SK-N-SH (cell line): Measurements from ENCODE around the gene PCNX1.

Experiments
- GABPA ChIP-seq: IDR thresholded peaks from 2 replicates; pipeline ENCODE4 v1.4.0; 2012; ENCODE audit warnings: low read depth, mild to moderate bottlenecking
- POLR2AphosphoS5 ChIP-seq: IDR thresholded peaks from 2 replicates; pipeline ENCODE4 v1.6.1; 2012; ENCODE audit warnings: low read depth, low read length
- RFX5 ChIP-seq: IDR thresholded peaks from 2 replicates; pipeline ENCODE4 v1.6.1; 2012; ENCODE audit warnings: mild to moderate bottlenecking, improper control_type of control experiment, low read length
- TF ChIP-seq, protein P1 (sequence below): fragments of 200-600 bp; sonication (generic); IDR thresholded peaks from 2 replicates; pipeline ENCODE4 v1.6.1; 2017; ENCODE audit warnings: antibody characterized with exemption, mild to moderate bottlenecking, moderate library complexity
- TF ChIP-seq, protein P2 (sequence below): IDR thresholded peaks from 2 replicates; pipeline ENCODE4 v1.6.1; 2012; ENCODE audit warnings: mild to moderate bottlenecking, low read depth, low read length, moderate library complexity
- TF ChIP-seq, protein P3 (sequence below): IDR thresholded peaks from 2 replicates; pipeline ENCODE4 v1.4.0; 2012; ENCODE audit warnings: low read depth

DNA sequence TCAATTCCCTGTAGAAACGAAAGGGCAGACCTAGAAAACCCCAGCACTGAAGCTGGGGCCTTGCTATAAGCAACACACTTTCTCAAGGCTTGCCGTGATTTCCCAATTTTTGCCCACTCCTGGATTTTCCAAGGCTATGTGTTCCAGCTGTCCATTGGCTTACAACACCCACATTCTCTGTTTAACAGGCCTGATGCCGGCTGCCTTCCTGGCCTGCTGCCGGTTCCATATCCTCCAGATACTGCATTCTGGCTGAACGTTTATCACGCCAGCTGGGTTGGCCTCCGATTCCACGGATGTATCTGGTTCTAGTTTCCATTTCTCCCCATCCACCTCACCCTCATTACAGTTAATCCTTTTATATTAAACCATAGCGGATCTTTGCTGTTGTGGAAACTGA, 2.0 kb upstream of the PCNX1 start:
- TF ChIP-seq, protein P1, sequence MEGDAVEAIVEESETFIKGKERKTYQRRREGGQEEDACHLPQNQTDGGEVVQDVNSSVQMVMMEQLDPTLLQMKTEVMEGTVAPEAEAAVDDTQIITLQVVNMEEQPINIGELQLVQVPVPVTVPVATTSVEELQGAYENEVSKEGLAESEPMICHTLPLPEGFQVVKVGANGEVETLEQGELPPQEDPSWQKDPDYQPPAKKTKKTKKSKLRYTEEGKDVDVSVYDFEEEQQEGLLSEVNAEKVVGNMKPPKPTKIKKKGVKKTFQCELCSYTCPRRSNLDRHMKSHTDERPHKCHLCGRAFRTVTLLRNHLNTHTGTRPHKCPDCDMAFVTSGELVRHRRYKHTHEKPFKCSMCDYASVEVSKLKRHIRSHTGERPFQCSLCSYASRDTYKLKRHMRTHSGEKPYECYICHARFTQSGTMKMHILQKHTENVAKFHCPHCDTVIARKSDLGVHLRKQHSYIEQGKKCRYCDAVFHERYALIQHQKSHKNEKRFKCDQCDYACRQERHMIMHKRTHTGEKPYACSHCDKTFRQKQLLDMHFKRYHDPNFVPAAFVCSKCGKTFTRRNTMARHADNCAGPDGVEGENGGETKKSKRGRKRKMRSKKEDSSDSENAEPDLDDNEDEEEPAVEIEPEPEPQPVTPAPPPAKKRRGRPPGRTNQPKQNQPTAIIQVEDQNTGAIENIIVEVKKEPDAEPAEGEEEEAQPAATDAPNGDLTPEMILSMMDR: no peak
- TF ChIP-seq, protein P2, sequence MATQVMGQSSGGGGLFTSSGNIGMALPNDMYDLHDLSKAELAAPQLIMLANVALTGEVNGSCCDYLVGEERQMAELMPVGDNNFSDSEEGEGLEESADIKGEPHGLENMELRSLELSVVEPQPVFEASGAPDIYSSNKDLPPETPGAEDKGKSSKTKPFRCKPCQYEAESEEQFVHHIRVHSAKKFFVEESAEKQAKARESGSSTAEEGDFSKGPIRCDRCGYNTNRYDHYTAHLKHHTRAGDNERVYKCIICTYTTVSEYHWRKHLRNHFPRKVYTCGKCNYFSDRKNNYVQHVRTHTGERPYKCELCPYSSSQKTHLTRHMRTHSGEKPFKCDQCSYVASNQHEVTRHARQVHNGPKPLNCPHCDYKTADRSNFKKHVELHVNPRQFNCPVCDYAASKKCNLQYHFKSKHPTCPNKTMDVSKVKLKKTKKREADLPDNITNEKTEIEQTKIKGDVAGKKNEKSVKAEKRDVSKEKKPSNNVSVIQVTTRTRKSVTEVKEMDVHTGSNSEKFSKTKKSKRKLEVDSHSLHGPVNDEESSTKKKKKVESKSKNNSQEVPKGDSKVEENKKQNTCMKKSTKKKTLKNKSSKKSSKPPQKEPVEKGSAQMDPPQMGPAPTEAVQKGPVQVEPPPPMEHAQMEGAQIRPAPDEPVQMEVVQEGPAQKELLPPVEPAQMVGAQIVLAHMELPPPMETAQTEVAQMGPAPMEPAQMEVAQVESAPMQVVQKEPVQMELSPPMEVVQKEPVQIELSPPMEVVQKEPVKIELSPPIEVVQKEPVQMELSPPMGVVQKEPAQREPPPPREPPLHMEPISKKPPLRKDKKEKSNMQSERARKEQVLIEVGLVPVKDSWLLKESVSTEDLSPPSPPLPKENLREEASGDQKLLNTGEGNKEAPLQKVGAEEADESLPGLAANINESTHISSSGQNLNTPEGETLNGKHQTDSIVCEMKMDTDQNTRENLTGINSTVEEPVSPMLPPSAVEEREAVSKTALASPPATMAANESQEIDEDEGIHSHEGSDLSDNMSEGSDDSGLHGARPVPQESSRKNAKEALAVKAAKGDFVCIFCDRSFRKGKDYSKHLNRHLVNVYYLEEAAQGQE: no peak
- TF ChIP-seq, protein P3, sequence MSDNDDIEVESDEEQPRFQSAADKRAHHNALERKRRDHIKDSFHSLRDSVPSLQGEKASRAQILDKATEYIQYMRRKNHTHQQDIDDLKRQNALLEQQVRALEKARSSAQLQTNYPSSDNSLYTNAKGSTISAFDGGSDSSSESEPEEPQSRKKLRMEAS: no peak
- TF ChIP-seq GABPA (no peak), RFX5 (no peak), POLR2AphosphoS5 (no peak)
